ENCODE results near the gene FOXI1.

DNA sequence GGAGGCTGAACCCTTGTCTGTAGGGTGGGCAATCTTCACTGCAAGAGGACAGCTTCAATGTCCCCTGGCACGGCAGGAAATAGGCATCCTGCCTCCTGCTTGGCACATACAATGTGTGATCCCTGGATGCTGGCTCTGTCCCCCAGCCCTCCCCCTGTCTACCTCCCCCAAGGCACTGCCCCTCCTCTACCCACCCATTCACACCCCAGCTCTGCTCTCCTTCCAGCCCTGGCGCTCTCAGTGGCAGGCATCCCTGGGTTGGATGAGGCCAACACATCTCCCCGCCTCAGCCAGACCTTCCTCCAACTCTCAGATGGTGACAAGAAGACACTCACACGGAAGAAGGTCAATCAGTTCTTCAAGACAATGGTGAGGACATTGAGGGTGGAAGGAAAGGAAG is 24.1 kb upstream of the FOXI1 start:
- TF ChIP-seq ZNF75D (CRISPR knock-in tag; IDR thresholded peaks at IDR 0.05; ENCODE audit: borderline replicate concordance), result no peak
- TF ChIP-seq SUZ12 (IDR thresholded peaks at IDR 0.05; ENCODE audit: low read depth, low read length), result no peak
- TF ChIP-seq, protein P1, sequence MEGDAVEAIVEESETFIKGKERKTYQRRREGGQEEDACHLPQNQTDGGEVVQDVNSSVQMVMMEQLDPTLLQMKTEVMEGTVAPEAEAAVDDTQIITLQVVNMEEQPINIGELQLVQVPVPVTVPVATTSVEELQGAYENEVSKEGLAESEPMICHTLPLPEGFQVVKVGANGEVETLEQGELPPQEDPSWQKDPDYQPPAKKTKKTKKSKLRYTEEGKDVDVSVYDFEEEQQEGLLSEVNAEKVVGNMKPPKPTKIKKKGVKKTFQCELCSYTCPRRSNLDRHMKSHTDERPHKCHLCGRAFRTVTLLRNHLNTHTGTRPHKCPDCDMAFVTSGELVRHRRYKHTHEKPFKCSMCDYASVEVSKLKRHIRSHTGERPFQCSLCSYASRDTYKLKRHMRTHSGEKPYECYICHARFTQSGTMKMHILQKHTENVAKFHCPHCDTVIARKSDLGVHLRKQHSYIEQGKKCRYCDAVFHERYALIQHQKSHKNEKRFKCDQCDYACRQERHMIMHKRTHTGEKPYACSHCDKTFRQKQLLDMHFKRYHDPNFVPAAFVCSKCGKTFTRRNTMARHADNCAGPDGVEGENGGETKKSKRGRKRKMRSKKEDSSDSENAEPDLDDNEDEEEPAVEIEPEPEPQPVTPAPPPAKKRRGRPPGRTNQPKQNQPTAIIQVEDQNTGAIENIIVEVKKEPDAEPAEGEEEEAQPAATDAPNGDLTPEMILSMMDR (CRISPR knock-in tag; IDR thresholded peaks at IDR 0.05), result no peak
- no peak for TF ChIP-seq NFIB (CRISPR knock-in tag; IDR thresholded peaks at IDR 0.05; ENCODE audit: borderline replicate concordance)
- no peak for TF ChIP-seq RAD21 (CRISPR knock-in tag; IDR thresholded peaks at IDR 0.05)

All from HepG2 (cell line).